SK-MEL-5 (cell line): Measurements from ENCODE around the gene STK17A. TPM values are rescaled to one million over a fixed set of nuclear protein-coding genes. Genes with fewer than 3 reads are reported as not detected.
"Not testable (repeated sequence)": the region's sequence is repeated elsewhere in the genome, so short reads cannot be mapped to it uniquely, and the experiment has no call there.

Experiments used
- DNase-seq: peaks from one replicate; pipeline ENCODE4 v3.0.0-alpha.2; 2016; ENCODE audit warnings: low read depth, low spot score
- in situ Hi-C: cut with HindIII; loops from 2 replicates; pipeline ENCODE4 v1.10.0; 2016; ENCODE audit warnings: low sequenced_read_pairs, high pct_unique_total_duplicates, low pct_unique_long_range_greater_than_20kb
- total RNA-seq: library from RNA; depleted of rRNA; stranded (reverse); fragments of >200 nt; shearing (Covaris generic); gene quantifications from 2 replicates; pipeline ENCODE4 v1.2.3, GENCODE V29; 2014

The STK17A gene
- total RNA-seq, 1 experiment from 2014 or later: 121 TPM

DNA sequence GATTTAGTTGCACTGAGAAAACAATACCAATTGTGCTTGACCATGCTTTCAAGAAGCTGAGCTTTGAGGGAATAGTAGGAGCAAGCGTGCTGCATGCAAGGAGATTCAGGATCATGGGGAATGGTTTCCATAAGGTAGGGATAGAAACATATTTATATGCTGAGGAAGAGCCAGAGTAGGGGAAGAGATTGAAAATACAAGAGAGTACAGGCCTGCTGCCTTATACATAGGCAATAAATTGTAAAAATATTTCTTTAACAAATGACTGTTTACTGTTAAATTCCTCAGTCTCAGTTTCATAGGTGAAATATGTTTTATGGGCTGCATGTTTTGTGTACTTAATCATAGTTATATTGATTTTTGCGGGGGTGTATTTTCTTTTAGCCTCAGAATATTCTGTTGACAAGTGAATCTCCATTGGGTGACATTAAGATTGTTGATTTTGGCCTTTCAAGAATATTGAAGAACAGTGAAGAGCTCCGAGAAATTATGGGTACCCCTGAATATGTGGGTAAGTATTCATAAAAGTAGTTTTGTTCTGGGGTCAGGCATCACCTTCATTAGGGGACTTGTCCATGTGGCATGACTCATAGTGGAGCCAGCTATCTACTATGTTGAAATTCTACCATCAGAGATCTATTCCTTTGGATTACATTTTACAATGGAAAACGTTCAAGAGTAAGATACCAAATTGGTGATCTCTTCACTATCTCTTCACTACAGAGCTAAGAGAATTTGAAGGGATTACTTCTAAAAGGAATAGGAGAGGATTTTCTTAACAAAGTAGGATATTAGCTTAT, 36.5 kb downstream of the STK17A start:
- in situ Hi-C loops: no loop called here
- no peak for DNase-seq

- in situ Hi-C loops: no loop called here
- no peak for DNase-seq
Measured at GRCh38 chr7:43621729-43622448, 39.0 kb downstream of the STK17A start.

- DNase-seq: no peak
- in situ Hi-C loops: no loop called here
Measured at GRCh38 chr7:43624156-43624555, 41.2 kb downstream of the STK17A start.

- in situ Hi-C loops: no loop called here
Measured at GRCh38 chr7:43625453-43625852, 42.5 kb downstream of the STK17A start.

DNA sequence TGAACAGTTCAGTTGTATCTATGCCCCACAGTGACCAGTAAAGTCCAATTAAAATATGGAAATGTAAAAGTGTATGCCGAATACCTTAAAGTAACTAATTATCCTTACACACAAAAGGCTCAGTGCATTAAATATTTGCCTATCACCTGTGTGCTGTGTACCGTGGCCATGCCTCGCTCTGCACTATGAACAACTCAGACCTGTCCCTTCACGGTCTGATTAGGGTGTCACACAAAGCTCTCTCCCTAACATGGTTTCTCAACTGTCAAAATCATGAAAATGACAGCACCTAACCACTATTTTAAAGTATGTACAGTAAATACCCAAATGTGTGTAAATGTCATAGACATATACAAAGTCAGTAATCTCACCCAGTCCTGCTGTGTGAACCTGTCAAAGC, 43.1 kb downstream of the STK17A start:
- in situ Hi-C loops: no loop called here
- no peak for DNase-seq

More at GRCh38 chr7:43625453-43625852, 42.5 kb downstream of the STK17A start:
- DNase-seq: no peak

DNA sequence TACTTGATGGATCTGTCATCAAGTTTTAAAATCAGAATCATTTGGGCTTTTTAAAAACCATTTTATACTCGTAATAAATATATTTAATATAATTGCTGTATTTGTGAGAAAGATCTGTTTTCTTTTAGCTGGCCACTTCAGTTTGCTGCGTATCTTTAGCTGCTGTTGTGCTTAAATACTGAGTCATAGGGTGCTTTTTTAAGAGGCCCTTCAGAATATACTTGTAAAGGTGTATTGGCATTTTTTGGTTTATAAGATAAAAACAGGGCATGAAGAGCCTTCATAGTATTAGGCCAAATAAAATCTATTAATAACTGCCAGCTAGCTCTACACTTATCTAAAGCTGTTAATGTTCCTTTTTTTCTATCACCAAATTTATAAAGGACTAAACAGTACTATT, 43.8 kb downstream of the STK17A start:
- in situ Hi-C loops: no loop called here
- DNase-seq: no peak

GRCh38 chr7:43627798-43628197, 44.9 kb downstream of the STK17A start:
- in situ Hi-C loops, DNase-seq: not testable (repeated sequence)

GRCh38 chr7:43628431-43628830, 45.5 kb downstream of the STK17A start:
- in situ Hi-C loops: no loop called here
- DNase-seq: no peak

DNA sequence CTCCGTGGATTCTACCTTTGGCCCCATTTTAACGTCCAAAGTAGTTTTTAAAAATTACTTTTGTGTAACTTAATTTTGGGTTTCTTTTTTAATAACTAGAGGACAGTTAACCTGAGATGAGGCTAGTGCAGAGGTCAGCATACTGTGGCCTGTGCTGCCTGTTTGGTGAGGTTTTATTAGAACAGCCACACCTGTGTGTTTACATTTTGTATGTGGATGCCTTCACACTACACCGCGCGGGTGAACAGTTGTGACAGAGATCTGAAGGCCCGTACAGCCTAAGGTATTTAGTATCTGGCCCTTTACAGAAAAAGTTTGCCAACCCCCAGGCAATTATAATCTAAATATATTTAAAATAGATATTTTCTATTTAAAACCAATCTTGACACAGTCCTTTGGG, 46.9 kb downstream of the STK17A start:
- no peak for DNase-seq
- in situ Hi-C loops: no loop called here

DNA sequence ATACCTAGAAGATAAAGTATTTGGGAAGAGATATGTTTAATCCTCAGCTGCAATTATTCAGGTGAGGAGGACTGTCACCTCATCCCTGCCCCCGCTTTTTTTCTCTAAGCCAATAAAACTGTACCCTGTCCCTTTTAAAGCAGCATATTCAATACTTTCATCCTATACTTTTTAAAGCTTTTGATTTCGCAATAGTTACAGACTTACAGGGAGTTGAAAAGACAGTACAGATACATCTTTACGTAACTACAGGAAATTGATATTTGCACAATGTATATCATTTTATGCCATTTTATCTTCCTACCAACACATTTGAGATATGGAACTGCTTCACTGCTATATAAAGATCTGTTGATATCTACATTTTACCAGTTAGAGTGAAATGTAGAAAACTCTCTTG, 47.6 kb downstream of the STK17A start:
- in situ Hi-C loops: no loop called here
- no peak for DNase-seq

DNA sequence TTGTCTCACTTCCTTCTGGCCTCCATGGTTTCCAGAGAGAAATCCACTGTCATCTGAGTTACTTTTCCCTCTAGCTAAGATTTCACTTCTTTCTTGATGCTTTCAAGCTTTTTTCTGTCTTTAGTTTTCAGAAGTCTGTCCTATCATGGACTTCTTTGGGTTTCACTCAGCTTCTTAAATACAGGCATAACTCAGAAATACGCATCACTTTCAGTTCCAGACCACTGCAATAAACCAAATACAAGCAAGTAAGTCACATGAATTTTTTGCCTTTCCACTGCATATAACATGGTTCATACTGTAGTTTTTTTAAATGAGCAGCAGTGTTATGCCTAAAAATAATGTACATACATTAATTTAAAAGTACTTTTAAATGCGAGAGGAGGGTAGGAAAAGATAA, 48.7 kb downstream of the STK17A start:
- in situ Hi-C loops: no loop called here

GRCh38 chr7:43632746-43633145, 49.8 kb downstream of the STK17A start:
- in situ Hi-C loops: no loop called here

More for the DNA sequence above, 48.7 kb downstream of the STK17A start:
- DNase-seq: no peak

GRCh38 chr7:43634384-43634783, 51.5 kb downstream of the STK17A start:
- DNase-seq: no peak
- in situ Hi-C loops: no loop called here

More at GRCh38 chr7:43632746-43633145, 49.8 kb downstream of the STK17A start:
- DNase-seq: no peak

- DNase-seq: no peak
- in situ Hi-C loops: no loop called here
Measured at GRCh38 chr7:43636093-43636492, 53.2 kb downstream of the STK17A start.

DNA sequence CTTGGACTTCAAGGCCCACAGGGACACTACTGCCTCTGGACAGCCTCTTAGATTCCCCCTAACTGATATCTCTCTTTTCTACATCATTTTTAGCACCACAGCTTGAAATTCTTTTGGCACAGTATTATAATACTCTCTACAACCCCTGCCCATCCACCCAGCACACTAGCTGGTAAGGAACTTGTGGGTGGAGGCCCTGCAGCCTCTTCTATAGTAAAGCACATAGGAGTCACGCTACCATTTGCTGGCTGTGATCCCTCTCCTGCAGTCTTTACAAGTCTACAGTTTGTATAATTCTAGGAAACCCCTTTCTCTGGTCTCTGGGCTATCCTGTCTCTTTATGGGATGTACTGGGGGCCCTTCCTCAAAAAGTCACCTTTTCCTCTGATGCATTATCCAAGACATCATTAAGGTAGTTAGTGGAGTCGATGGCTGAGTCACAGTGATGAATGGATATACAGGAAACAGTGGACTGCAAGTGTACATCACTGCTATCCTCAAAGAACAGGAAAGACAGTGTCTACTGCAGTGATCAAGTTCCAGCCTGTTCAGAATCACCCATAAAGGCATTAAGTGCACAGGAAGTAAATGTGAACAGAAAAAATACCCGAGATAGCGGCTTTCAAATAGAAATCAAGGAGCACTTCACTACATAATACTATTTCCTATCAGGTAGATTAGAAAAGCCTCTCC, 54.4 kb downstream of the STK17A start:
- in situ Hi-C loops: no loop called here
- no peak for DNase-seq

DNA sequence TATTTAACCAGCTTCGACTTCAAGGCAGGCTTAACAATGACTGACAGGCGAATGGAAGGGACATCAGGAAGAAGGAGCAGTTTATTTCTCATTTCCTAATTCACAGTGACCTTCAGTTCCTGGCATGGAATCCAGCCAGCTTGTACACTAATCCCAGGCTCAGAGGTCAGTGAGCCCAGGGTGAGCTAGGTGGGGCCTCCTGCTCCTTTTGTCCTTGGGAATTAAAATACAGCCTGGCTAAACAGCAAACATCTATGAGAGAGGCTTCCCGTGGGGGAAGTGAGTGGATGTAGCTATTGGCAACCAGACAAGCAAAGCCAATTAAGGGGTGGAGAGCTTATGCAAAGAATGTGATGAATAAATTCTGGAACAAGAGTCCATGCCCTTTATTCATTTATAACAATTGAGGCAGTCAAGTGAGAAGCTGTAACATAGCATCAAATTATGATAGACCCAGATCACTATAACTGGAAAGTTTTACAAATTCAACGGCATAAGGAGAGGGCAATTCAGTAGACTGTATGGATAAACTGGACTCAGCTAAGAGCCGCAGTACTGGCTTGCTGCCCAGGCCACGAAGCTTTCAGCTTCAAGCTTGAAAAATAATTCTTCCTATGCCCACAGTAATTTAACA, 57.1 kb downstream of the STK17A start:
- in situ Hi-C loops: no loop called here
- no peak for DNase-seq

GRCh38 chr7:43640679-43641078, 57.8 kb downstream of the STK17A start:
- in situ Hi-C loops: no loop called here
- no peak for DNase-seq
